H1 (cell line): ENCODE results near the gene KCNMB4.

ENCODE experiments used
- CREB1 ChIP-seq: IDR thresholded peaks from 2 replicates; pipeline ENCODE4 v1.6.1; 2012; ENCODE audit warnings: inconsistent platforms
- HDAC2 ChIP-seq, 2 experiments: fragments of 300-600 bp in 1 of 2; sonication (generic) in 1 of 2; IDR thresholded peaks; 2 replicates each; pipeline ENCODE4 v1.6.1; 2011 to 2012; ENCODE audit warnings: low read depth in 2 of 2, low read length in 2 of 2, mild to moderate bottlenecking in 2 of 2, moderate library complexity in 2 of 2, borderline replicate concordance in 1 of 2, inconsistent platforms in 1 of 2
- JUND ChIP-seq: IDR thresholded peaks from 2 replicates; pipeline ENCODE4 v1.6.1; 2011; ENCODE audit warnings: mild to moderate bottlenecking, improper control_type of control experiment, low read length
- POLR2A ChIP-seq, 2 experiments: IDR thresholded peaks; 1 replicate in 1 of 2; 2 replicates in 1 of 2; pipeline ENCODE4 v1.6.1; 2011; ENCODE audit warnings: low read depth in 2 of 2, low read length in 2 of 2, mild to moderate bottlenecking in 2 of 2; ENCODE audit errors: control extremely low read depth in 1 of 2
- RFX5 ChIP-seq: IDR thresholded peaks from 2 replicates; pipeline ENCODE4 v1.6.1; 2011; ENCODE audit warnings: low read depth, low read length, improper control_type of control experiment, borderline replicate concordance
- TF ChIP-seq, protein P1 (sequence below), 3 experiments: IDR thresholded peaks; 1 replicate in 2 of 3; 2 replicates in 1 of 3; pipeline versions ENCODE4 v1.5.1 to v1.6.1; 2011; ENCODE audit warnings: low read length in 3 of 3, mild to moderate bottlenecking in 3 of 3, inconsistent platforms in 2 of 3, low read depth in 1 of 3, moderate library complexity in 1 of 3; ENCODE audit not compliant: insufficient read depth in 1 of 3; ENCODE audit errors: control extremely low read depth in 1 of 3

DNA sequence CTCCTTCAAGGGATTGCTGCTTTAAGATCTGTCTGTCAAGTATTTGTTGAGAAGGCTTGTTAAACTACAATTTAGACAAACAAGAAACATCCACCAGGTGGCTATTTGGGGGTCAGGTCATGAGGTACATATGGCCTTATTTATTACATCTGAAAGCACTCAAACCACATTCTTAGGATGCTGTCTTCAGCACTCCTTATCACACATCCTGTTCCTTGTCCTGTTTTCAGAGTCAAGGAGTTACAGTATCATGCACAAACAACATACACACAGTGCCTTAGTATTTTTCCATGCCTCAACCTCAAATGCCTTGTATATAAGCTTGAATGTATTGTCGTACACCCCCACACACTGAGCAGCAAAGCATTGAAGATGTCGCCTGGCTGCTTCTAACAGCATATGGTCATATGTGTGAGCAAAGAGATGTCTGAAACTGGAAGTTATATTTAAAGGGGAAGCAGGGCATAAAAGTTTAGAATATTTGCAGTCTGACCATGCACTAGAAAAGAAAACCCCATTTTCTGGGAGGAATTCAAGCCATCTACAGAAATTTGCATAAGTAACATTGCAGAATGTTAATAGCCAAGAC lies 83.8 kb downstream of the KCNMB4 start:
- no peak for TF ChIP-seq HDAC2 (IDR thresholded peaks at IDR 0.05; ENCODE audit: borderline replicate concordance in 1 of 2, low read depth in 2 of 2, low read length in 2 of 2)
- TF ChIP-seq POLR2A (IDR thresholded peaks at IDR 0.05; ENCODE audit: control extremely low read depth in 1 of 2, low read depth in 2 of 2, low read length in 2 of 2) = no peak
- TF ChIP-seq, protein P1, sequence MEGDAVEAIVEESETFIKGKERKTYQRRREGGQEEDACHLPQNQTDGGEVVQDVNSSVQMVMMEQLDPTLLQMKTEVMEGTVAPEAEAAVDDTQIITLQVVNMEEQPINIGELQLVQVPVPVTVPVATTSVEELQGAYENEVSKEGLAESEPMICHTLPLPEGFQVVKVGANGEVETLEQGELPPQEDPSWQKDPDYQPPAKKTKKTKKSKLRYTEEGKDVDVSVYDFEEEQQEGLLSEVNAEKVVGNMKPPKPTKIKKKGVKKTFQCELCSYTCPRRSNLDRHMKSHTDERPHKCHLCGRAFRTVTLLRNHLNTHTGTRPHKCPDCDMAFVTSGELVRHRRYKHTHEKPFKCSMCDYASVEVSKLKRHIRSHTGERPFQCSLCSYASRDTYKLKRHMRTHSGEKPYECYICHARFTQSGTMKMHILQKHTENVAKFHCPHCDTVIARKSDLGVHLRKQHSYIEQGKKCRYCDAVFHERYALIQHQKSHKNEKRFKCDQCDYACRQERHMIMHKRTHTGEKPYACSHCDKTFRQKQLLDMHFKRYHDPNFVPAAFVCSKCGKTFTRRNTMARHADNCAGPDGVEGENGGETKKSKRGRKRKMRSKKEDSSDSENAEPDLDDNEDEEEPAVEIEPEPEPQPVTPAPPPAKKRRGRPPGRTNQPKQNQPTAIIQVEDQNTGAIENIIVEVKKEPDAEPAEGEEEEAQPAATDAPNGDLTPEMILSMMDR (IDR thresholded peaks at IDR 0.05; ENCODE audit: control extremely low read depth in 1 of 3, insufficient read depth in 1 of 3, low read depth in 1 of 3, low read length in 3 of 3) = no peak
- TF ChIP-seq JUND = no peak
- no peak for TF ChIP-seq CREB1
- TF ChIP-seq RFX5 = no peak
